ENCODE measurements around the gene XAB2.

Gene XAB2

GRCh38 chr19:7629347-7630054, at the start of gene XAB2, which contains the start of gene PET100:
TSS of gene XAB2 (minus strand) at chr19:7629545. CDS start at chr19:7629527, 18 bp downstream.
TSS of gene PET100 (plus strand) at chr19:7629793. CDS start at chr19:7629834, 41 bp downstream.
- peak; percentile 97 for DNase-seq

DNA sequence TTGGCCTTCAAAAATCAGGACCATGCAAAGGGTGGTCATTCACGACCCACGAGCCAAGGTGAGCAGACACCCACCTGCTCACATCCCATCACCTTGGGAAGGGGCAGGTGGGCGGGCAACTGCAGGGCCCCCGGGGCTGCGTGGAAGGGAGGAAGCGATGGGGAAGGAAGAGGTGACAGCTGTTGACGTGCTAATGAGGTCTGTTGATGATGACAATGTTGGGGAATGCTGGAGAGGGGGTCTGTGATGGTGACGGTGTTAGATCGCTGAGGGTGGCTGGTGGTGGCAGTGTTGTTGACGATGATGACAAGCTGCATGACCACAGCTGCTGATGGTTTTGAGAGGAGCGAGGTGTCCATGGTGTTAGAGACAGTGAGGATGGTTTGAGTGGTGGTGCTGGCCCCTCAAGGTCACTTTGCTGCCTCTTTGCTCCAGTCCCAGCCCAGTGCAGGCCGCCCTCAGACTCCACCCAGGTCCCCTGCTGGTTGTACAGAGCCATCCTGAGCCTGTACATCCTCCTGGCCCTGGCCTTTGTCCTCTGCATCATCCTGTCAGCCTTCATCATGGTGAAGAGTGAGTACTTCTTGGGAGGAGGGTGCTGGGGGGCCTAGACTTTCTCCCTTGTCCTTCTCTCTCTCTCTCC, 48.4 kb upstream of the XAB2 start:
- no peak for DNase-seq

DNA sequence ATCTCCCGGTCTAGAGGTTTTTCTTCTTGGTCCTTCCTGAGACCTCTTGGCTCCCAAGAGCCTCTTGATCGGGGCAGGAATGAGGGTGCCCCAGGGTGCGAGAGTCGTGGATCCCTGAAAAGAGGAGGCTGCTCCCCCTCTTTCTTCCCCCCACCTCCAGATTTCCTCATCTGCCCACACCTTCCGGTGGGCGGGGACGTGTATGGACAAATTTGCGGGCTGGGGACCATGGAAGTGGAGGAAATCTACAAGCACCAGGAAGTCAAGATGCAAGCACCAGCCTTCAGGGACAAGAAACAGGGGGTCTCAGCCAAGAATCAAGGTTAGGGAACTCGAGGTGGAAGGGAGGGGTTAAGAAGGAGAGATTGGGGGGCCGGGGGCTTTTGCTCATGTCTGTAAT, 47.5 kb upstream of the XAB2 start, which contains the start of gene MCEMP1:
MCEMP1 (plus strand) TSS at position 237 of the 400 bp plus-strand sequence; CDS start at position 268, 31 bp downstream.
- DNase-seq: no peak

DNA sequence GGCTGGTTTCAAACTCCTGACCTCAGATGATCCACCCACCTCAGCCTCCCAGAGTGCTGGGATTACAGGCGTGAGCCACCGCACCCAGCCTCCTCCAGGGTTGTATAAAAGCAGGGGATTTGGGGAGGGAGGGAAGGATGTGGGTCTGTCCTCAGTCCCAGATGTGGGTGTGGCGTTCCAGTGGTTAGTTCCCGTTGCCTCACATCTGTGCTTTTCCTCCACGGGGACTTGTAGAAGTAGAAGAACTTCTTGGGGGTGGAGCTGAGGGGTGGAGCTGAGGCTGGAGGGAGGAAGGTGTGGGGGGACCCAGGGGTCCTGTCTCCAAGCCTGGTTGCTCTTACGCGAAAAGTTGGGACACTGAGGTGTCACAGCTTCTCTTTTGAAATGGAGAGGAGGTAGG, 47.0 kb upstream of the XAB2 start:
- DNase-seq: no peak

DNA sequence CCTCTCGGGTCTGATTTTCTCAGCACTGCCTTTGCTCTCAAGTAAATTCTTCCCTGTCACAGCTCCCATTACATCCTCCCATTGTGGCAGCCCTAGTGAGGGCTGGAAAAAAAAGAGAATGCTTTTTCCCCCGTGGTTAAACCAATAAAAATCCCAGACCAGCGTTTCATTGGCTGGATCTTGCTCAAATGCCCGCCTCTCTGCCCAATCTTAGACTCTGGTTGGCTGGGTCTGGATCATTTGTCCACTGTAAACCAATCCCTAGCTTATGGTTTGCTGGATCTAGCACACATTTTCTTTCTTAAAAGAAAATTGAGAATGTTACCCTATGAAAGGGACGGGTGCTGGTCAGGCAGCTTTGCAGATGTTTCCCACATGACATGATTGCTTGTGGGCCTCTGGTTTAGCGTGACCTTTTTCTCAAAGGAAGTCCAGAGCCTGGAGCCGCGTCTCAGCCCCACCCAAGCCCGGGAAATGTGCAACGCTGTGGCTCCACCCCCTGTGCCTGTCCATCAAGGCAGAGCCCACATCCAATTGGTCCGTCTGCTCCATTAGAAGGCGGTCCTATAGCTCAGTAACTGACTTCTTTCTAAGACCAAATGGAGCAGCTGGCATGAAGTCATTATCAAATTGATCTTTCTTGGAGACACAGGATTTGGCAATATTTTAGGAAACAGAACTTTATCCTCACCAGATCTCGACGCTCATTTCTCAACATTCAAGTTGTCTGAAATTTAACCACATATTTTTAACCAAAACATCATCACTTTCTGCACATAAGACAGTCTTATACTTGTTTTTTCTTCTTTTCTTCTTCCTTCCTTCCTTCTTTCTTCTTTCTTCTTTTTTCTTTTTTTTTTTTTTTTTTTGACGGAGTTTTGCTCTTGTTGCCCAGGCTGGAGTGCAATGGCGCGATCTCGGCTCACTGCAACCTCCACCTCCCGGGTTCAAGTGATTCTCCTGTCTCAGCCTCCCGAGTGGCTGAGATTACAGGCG, 45.0 kb upstream of the XAB2 start:
- peak; percentile 73 for DNase-seq

DNA sequence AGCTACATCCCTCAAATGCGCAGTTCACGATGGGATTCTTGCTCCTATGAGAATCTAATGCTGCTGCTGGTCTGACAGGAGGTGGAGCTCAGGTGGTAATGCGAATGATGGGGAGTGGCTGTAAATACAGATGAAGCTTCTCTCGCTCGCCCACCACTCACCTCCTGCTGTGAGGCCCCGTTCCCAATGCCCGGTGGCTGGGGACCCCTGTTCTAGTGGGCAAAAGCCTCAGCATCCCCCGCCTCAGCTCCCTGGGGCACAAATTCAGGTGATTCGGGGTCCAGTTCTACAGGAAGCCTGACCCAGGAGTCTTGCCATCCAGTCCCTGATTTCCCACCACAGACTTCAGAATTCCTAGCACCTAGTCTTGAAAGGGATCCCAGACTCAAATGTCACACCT, 43.2 kb upstream of the XAB2 start:
- DNase-seq: no peak

GRCh38 chr19:7670790-7671189, 41.4 kb upstream of the XAB2 start:
- DNase-seq: peak; percentile 36

DNA sequence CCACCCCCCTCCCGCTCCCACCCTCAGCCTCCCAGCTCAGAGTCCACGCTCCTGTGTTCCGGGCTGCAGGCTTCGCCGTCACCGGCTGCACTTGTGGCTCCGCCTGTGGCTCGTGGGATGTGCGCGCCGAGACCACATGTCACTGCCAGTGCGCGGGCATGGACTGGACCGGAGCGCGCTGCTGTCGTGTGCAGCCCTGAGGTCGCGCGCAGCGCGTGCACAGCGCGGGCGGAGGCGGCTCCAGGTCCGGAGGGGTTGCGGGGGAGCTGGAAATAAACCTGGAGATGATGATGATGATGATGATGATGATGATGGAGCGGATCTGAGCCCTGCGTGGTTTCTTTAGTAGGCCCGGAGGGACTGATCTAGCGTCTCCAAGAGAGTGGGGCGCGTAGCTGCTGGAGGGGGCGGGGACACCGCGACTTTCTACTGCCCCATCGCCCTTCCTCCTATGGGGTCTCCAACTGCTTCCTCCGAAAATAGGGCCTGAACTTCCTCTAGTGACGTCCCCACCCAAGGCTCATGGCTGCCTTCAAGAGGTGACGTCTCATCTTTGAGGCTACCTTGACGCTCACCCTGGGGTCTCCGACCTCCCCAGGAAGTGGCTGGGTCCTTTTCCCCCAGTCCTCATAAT, 40.9 kb upstream of the XAB2 start:
- DNase-seq: peak; percentile 65

GRCh38 chr19:7669641-7670040, 40.3 kb upstream of the XAB2 start:
- DNase-seq: no peak

GRCh38 chr19:7668842-7669241, 39.5 kb upstream of the XAB2 start, which contains the start of gene RETN:
TSS of gene RETN (plus strand) at chr19:7669049. CDS start at chr19:7669327, 278 bp downstream.
- DNase-seq: no peak

GRCh38 chr19:7665076-7665475, 35.7 kb upstream of the XAB2 start:
- DNase-seq: no peak

- DNase-seq: no peak
Observed at GRCh38 chr19:7663706-7664105, 34.4 kb upstream of the XAB2 start.

DNA sequence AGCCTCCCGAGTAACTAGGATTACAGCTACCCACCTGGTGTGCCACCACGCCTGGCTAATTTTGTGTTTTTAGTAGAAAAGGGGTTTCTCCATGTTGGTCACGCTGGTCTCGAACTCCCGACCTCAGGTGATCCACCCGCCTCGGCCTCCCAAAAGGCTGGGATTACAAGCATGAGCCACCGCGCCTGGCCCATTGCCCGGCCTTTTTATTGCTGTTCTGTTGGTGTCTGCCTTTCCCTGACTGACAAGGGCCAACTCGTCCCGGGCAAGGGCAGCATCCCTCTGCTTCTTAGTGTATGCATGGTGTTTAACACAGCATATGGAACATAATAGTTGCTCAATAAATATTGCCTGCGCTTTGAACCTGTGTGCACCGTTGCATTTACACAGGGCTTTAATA, 33.3 kb upstream of the XAB2 start:
- no peak for DNase-seq

DNA sequence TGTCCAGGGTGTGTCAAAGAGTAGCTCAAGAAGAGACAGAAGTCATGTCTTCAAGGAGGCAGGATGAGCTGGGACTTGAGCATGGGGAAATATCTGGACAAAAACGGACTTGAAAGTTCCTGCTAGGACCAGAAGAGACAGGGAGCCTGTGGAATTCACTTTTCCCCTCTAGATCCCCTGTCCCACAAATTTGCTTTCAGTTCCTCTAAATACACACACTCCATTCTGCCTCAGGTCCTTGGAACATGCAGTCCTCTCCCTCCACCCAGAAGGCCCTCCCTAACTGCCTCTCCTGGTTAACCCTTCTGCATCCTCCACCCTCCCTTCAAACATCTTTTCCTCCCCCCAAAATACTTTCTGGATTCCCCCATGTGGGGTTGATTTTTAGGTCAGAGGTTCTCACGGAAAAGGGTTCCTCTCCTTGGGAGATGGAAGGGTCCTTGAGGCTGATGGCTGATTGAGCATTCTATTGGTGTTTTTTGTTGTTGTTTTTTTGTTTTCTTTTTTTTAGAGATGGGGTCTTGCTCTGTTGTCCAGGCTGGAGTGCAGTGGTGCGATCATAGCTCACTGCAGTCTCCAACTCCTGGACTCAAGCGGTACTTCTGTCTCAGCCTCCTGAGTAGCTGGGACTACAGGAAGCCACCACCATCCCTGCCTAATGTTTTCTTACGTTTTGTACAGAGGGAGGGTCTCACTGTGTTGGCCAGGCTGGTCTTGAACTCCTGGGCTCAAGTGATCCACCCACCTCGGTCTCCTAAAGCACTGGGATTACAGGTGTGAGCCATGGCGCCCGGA, 32.6 kb upstream of the XAB2 start:
- no peak for DNase-seq

GRCh38 chr19:7658219-7658686, 28.9 kb upstream of the XAB2 start:
- no peak for DNase-seq

- DNase-seq: no peak
Observed at GRCh38 chr19:7657131-7657751, 27.9 kb upstream of the XAB2 start.

- no peak for DNase-seq
Observed at GRCh38 chr19:7655581-7655980, 26.2 kb upstream of the XAB2 start.

DNA sequence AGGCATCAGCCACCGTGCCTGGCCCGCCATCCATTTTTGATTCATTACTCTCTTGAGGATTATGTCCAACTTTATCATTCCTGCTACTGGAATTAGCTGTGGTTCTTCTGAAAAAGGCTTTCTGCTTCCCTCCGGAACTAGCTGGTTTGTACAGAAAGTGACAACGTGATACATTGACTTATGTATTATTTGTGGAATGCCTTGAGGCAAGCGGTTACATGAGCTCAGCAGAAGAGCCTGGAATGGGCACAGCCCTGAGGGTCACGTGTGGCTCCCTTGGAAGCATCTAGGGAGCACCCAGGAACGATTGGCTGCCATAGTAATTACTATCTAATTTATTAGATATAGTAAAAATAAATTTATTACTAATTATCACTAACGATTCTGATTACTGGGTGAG, 25.1 kb upstream of the XAB2 start:
- DNase-seq: no peak

- DNase-seq: peak; percentile 91
Observed at GRCh38 chr19:7652061-7652641, 22.8 kb upstream of the XAB2 start.

DNA sequence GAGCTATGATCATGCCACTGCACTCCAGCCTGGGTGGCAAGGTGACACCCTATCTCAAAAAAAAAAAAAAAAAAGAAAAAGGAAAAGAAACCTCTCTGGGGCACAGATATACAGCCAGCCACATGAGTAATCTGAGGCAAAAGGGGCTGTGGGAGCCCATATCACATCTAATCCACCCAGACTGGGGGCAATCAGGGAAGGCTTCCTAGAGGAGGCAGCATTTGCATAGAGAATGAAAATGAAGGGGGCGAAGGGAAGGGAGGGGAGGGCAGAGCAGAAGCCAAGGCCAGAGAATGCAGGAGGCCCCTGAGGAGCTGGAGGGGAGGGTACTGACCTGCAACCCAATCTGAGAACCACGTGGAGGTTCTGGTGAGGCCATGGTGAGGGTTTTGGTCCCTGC, 20.8 kb upstream of the XAB2 start:
- DNase-seq: no peak
